SK-N-MC (cell line): ENCODE measurements around the gene RBM42.

Source experiments
- EZH2 ChIP-seq: fragments of 200-600 bp; sonication (generic); IDR thresholded peaks from one replicate; pipeline ENCODE4 v1.6.1; 2017; ENCODE audit warnings: antibody characterized with exemption
- FOXP2 ChIP-seq: optimal IDR thresholded peaks from 2 replicates; pipeline ENCODE3; 2011; ENCODE audit warnings: mild to moderate bottlenecking, moderate library complexity; ENCODE audit not compliant: insufficient read depth; ENCODE audit errors: extremely low read length, control extremely low read depth
- POLR2AphosphoS5 ChIP-seq: IDR thresholded peaks from 2 replicates; pipeline ENCODE4 v1.6.1; 2012; ENCODE audit warnings: mild to moderate bottlenecking, low read depth, low read length, borderline replicate concordance

- TF ChIP-seq EZH2: no peak
- TF ChIP-seq POLR2AphosphoS5: no peak
- TF ChIP-seq FOXP2: no peak
Measured at GRCh38 chr19:35590875-35591274, 38.0 kb upstream of the RBM42 start.
